Fibroblast of villous mesenchyme (primary cell): Measurements from ENCODE around the gene ATP13A4. TPM values are rescaled to one million over a fixed set of nuclear protein-coding genes. Genes with fewer than 3 reads are reported as not detected.

Experiments
- DNase-seq: peaks from one replicate; pipeline ENCODE4 v3.0.0-alpha.2; 2010; ENCODE audit warnings: low read depth
- H3K4me3 ChIP-seq: 2 replicates; pipeline ENCODE4 v1.5.1; 2011; ENCODE audit warnings: low read depth, mild to moderate bottlenecking, low read length
- CTCF ChIP-seq: IDR thresholded peaks from 2 replicates; pipeline ENCODE4 v1.5.1; 2012; ENCODE audit warnings: low read depth, mild to moderate bottlenecking, low read length; ENCODE audit not compliant: insufficient read depth
- total RNA-seq: library from RNA; depleted of rRNA; stranded (reverse); fragments of >200 nt; gene quantifications from 2 replicates; pipeline ENCODE4 v1.2.3, GENCODE V29; 2012

The ATP13A4 gene
- total RNA-seq, 1 donor: not detected

GRCh38 chr3:193377591-193377990 lies 177.1 kb downstream of the ATP13A4 start:
- H3K4me3 ChIP-seq: no peak overlapping the region
- DNase-seq: no peak
- no peak for TF ChIP-seq CTCF

- no peak for TF ChIP-seq CTCF
- no peak overlapping the region for H3K4me3 ChIP-seq
- no peak for DNase-seq
Measured at GRCh38 chr3:193375614-193376013, 179.1 kb downstream of the ATP13A4 start.

GRCh38 chr3:193372783-193373182 lies 181.9 kb downstream of the ATP13A4 start:
- TF ChIP-seq CTCF: no peak
- DNase-seq: no peak
- H3K4me3 ChIP-seq: no peak overlapping the region

DNA sequence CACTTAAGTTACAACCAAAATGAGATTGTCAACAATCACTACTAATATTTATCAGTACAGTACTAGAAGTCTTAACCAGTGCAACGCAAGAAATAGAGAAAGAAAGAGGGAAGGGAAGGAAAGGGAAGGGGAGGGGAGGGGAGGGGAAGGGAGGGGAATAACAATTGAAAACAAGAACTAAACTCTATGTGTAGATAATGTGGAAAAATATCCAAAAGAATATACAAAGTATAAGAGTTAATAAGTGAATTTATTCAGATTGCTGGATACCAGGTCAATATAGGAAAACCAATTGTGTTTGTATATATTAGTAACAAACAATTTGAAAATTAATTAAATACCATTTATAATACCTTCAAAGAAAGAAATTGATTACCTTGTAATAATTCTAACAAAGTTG lies 186.8 kb downstream of the ATP13A4 start:
- H3K4me3 ChIP-seq: no peak overlapping the region
- DNase-seq: no peak
- TF ChIP-seq CTCF: no peak

- no peak for DNase-seq
- no peak for TF ChIP-seq CTCF
- no peak overlapping the region for H3K4me3 ChIP-seq
Measured at GRCh38 chr3:193357291-193357690, 197.4 kb downstream of the ATP13A4 start.

GRCh38 chr3:193354423-193354822 lies 200.3 kb downstream of the ATP13A4 start:
- no peak for DNase-seq
- TF ChIP-seq CTCF: no peak
- H3K4me3 ChIP-seq: no peak overlapping the region

Other genes starting within 250 kb of the ATP13A4 start
- not detected in 2 replicates for gene ATP13A5, start 176.1 kb downstream of the ATP13A4 start, total RNA-seq
- gene OPA1, start 38.3 kb upstream of the ATP13A4 start, total RNA-seq: 81.2 and 91.5 TPM in 2 replicates